A549 (cell line): ENCODE results near the gene KIF5A.

ENCODE experiments used
- CBX2 ChIP-seq: fragments of 200-600 bp; sonication (generic); IDR thresholded peaks from 2 replicates; pipeline ENCODE4 v1.6.1; 2016; ENCODE audit warnings: low read depth, mild to moderate bottlenecking, borderline replicate concordance
- CBX8 ChIP-seq: fragments of 200-600 bp; sonication (generic); IDR thresholded peaks from 2 replicates; pipeline ENCODE4 v1.6.1; 2016
- EHF ChIP-seq: fragments of 250-450 bp; sonication (Bioruptor Pico); IDR thresholded peaks from 2 replicates; pipeline ENCODE4 v1.5.0; 2020; ENCODE audit warnings: mild to moderate bottlenecking
- ESRRA ChIP-seq: fragments of 150-350 bp; IDR thresholded peaks from 2 replicates; pipeline ENCODE4 v1.6.1; 2014; ENCODE audit warnings: mild to moderate bottlenecking, low read length, borderline replicate concordance
- HOXB5 ChIP-seq: fragments of 250-450 bp; sonication (Bioruptor Pico); IDR thresholded peaks from 2 replicates; pipeline ENCODE4 v1.5.0; 2020; ENCODE audit warnings: mild to moderate bottlenecking, moderate library complexity
- JUNB ChIP-seq: fragments of >200 bp; sonication (Bioruptor Twin); formaldehyde crosslinking; IDR thresholded peaks from 2 replicates; pipeline ENCODE4 v1.6.1; 2016
- MAFK ChIP-seq: fragments of 450-650 bp; IDR thresholded peaks from 2 replicates; pipeline ENCODE4 v1.6.1; 2014; ENCODE audit not compliant: partially characterized antibody
- RCOR1 ChIP-seq: fragments of 150-350 bp; IDR thresholded peaks from 2 replicates; pipeline ENCODE4 v1.6.1; 2014; ENCODE audit warnings: antibody characterized with exemption, low read length, low read depth
- SREBF2 ChIP-seq: fragments of 450-650 bp; IDR thresholded peaks from 2 replicates; pipeline ENCODE4 v1.6.1; 2014; ENCODE audit warnings: mild to moderate bottlenecking, moderate library complexity
- ZC3H11A ChIP-seq: fragments of 450-650 bp; IDR thresholded peaks from 2 replicates; pipeline ENCODE4 v1.6.1; 2014; ENCODE audit warnings: antibody characterized with exemption, mild to moderate bottlenecking
- TF ChIP-seq, protein P1 (sequence below): fragments of 250-450 bp; sonication (Bioruptor Pico); IDR thresholded peaks from 2 replicates; pipeline ENCODE4 v1.5.0; 2020; ENCODE audit warnings: low read depth, mild to moderate bottlenecking, moderate library complexity
- TF ChIP-seq, protein P2 (sequence below): fragments of >200 bp; sonication (Bioruptor Twin); formaldehyde crosslinking; IDR thresholded peaks from 3 replicates; pipeline ENCODE4 v1.5.1; 2016
- TF ChIP-seq, protein P3 (sequence below): fragments of 200-600 bp; sonication (generic); IDR thresholded peaks from 2 replicates; pipeline ENCODE4 v1.6.1; 2016; ENCODE audit warnings: antibody characterized with exemption, mild to moderate bottlenecking, moderate library complexity
- TF ChIP-seq, protein P4 (sequence below): IDR thresholded peaks from 2 replicates; pipeline ENCODE4 v1.6.1; 2012

DNA sequence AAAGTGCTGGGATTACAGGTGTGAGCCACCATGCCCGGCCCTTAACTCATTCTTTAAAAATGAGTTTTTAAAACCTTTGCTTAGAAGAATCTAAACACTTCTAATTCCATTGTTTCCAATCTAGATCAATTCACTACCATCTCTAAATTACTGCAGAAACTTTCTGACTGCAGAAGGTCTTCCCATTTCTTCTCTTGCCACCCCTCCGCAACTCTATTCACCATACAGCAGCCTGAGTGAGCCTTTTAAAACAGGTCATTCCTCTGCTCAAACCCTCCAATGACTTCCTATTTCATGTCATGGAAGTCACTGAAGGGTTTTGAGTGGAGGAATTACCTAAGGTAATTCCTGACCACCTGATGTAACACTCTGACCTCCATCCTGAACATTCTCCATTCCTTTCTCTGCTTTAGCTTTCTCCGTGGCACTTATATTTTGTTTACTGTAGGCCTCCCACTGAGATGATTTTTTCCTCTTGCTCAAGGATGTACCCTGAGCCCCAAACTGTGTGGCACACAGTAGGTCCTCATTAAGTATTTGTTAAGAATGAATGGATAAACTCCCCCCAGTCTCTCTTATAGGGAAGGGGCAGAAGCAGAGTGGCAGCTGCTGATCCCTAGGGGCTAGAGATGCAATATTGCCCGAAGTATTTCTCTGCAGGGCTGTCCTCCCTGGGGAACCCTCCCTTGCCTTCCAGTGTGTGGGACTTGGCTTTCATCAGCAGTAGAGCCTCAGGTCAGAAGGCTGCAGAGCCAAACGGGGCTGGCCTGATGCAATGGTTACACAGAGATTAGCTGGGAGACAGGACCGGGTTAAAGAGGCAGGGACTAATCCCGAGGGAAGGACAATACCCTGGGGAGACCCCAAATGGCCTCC, 30.7 kb upstream of the KIF5A start:
- TF ChIP-seq, protein P1, sequence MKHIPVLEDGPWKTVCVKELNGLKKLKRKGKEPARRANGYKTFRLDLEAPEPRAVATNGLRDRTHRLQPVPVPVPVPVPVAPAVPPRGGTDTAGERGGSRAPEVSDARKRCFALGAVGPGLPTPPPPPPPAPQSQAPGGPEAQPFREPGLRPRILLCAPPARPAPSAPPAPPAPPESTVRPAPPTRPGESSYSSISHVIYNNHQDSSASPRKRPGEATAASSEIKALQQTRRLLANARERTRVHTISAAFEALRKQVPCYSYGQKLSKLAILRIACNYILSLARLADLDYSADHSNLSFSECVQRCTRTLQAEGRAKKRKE (CRISPR knock-in tag), result no peak
- TF ChIP-seq EHF (CRISPR knock-in tag) (no peak), RCOR1 (no peak), HOXB5 (no peak), CBX2 (no peak), MAFK (no peak), CBX8 (no peak), ESRRA (no peak), ZC3H11A (no peak), SREBF2 (no peak), JUNB (no peak)
- TF ChIP-seq, protein P2, sequence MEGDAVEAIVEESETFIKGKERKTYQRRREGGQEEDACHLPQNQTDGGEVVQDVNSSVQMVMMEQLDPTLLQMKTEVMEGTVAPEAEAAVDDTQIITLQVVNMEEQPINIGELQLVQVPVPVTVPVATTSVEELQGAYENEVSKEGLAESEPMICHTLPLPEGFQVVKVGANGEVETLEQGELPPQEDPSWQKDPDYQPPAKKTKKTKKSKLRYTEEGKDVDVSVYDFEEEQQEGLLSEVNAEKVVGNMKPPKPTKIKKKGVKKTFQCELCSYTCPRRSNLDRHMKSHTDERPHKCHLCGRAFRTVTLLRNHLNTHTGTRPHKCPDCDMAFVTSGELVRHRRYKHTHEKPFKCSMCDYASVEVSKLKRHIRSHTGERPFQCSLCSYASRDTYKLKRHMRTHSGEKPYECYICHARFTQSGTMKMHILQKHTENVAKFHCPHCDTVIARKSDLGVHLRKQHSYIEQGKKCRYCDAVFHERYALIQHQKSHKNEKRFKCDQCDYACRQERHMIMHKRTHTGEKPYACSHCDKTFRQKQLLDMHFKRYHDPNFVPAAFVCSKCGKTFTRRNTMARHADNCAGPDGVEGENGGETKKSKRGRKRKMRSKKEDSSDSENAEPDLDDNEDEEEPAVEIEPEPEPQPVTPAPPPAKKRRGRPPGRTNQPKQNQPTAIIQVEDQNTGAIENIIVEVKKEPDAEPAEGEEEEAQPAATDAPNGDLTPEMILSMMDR, result no peak
- TF ChIP-seq, protein P3, sequence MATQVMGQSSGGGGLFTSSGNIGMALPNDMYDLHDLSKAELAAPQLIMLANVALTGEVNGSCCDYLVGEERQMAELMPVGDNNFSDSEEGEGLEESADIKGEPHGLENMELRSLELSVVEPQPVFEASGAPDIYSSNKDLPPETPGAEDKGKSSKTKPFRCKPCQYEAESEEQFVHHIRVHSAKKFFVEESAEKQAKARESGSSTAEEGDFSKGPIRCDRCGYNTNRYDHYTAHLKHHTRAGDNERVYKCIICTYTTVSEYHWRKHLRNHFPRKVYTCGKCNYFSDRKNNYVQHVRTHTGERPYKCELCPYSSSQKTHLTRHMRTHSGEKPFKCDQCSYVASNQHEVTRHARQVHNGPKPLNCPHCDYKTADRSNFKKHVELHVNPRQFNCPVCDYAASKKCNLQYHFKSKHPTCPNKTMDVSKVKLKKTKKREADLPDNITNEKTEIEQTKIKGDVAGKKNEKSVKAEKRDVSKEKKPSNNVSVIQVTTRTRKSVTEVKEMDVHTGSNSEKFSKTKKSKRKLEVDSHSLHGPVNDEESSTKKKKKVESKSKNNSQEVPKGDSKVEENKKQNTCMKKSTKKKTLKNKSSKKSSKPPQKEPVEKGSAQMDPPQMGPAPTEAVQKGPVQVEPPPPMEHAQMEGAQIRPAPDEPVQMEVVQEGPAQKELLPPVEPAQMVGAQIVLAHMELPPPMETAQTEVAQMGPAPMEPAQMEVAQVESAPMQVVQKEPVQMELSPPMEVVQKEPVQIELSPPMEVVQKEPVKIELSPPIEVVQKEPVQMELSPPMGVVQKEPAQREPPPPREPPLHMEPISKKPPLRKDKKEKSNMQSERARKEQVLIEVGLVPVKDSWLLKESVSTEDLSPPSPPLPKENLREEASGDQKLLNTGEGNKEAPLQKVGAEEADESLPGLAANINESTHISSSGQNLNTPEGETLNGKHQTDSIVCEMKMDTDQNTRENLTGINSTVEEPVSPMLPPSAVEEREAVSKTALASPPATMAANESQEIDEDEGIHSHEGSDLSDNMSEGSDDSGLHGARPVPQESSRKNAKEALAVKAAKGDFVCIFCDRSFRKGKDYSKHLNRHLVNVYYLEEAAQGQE, result no peak
- TF ChIP-seq, protein P4, sequence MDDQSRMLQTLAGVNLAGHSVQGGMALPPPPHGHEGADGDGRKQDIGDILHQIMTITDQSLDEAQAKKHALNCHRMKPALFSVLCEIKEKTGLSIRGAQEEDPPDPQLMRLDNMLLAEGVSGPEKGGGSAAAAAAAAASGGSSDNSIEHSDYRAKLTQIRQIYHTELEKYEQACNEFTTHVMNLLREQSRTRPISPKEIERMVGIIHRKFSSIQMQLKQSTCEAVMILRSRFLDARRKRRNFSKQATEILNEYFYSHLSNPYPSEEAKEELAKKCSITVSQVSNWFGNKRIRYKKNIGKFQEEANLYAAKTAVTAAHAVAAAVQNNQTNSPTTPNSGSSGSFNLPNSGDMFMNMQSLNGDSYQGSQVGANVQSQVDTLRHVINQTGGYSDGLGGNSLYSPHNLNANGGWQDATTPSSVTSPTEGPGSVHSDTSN, result no peak
